GM18505 (cell line): ENCODE data around the gene TMPRSS11A.

ENCODE experiments used
- ATAC-seq: cut with Tn5 transposase; IDR thresholded peaks from one replicate; pipeline ENCODE4 v1.9.1; 2021; ENCODE audit not compliant: unreplicated experiment
- POLR2A ChIP-seq: IDR thresholded peaks from 4 replicates; pipeline ENCODE4 v1.6.1; 2011; ENCODE audit warnings: borderline replicate concordance; ENCODE audit not compliant: insufficient read depth, insufficient read length; ENCODE audit errors: extremely low read depth

Gene TMPRSS11A

GRCh38 chr4:67933038-67933437 lies 30.3 kb downstream of the TMPRSS11A start:
- no peak for TF ChIP-seq POLR2A
- no peak for ATAC-seq

- ATAC-seq = no peak
- no peak for TF ChIP-seq POLR2A
Observed at GRCh38 chr4:67931256-67931655, 32.0 kb downstream of the TMPRSS11A start.

DNA sequence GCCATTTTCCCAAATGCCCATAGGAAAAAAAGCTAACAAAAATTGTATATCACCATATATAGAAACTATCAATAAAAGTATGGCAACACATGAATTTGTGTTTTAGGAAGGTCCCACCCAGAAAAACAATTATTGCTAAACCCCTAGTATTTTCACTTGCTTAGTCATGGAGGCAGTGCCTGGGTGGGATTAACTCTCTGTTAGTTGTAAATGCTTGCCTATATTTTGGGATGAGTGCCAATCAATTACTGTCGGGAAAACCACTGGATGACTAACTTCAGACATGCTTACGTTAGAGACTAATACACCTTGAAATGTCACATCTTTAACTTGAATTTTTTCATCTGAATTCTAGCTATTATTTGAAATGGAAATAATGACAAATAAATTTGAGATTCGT lies 33.9 kb downstream of the TMPRSS11A start:
- no peak for ATAC-seq
- TF ChIP-seq POLR2A = no peak

DNA sequence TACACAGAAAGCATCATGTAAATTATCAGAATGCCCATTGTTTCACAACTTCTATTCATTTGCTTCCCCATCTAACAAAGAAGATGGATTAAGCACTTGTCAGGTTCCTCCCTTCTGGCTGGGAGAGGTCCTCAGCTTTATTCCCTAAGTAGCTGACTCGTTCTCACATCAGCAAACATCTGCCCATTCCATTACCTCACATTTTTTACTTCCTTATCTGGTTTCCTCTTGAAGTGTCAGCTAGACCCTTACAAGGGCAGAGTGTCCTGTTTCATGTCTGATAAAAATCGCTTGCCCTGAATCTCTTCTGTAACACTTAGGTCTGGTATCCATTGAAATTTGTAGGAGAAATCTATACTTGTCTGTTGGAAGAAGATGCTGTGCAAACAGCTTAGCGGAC lies 34.7 kb downstream of the TMPRSS11A start:
- no peak for ATAC-seq

DNA sequence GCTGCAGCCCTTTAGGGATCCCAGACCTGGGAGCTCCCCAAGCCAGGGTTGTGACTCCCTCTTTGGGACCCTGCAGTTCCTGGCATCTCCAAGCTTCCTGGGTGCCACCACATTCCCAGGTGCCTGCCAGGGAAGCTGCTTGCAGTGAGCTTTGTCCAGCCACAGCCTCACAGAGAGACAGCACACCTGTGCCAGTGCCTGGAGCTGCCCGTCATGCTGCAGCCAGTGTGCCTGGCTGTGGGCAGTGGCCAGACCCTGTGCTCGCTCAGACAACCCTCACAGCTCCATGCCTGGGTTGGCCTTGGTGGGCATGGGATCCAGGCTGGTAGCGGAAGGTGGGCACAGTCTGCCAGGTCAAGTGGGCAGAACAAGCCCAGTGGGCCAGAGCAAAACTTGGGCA lies 36.0 kb downstream of the TMPRSS11A start:
- no peak for ATAC-seq

More for the DNA sequence above, 34.7 kb downstream of the TMPRSS11A start:
- TF ChIP-seq POLR2A = no peak

GRCh38 chr4:67926485-67926884 lies 36.8 kb downstream of the TMPRSS11A start:
- no peak for ATAC-seq

More for the DNA sequence above, 36.0 kb downstream of the TMPRSS11A start:
- TF ChIP-seq POLR2A = no peak

DNA sequence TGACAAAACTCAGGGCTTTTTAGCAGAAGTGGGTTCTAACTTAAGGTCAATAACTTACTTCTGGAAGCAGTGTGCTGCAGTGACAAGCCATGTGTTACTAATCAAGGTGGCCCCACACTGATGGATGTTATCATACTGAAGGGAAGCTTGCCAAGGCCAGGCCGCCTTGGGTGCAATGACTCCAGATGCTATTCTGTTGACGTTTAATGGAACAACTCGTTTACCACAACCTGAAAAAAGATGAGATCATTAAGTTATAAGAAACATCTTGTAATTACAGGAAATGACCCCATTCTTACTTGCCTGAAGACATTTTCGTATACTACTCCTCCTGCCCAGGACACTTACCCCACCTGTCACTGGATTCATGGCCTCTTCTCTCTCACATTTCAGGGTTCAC lies 40.6 kb downstream of the TMPRSS11A start:
- TF ChIP-seq POLR2A = no peak
- ATAC-seq = no peak

More at GRCh38 chr4:67926485-67926884, 36.8 kb downstream of the TMPRSS11A start:
- TF ChIP-seq POLR2A = no peak

- no peak for ATAC-seq
- TF ChIP-seq POLR2A = no peak
Observed at GRCh38 chr4:67918428-67918827, 44.9 kb downstream of the TMPRSS11A start.

DNA sequence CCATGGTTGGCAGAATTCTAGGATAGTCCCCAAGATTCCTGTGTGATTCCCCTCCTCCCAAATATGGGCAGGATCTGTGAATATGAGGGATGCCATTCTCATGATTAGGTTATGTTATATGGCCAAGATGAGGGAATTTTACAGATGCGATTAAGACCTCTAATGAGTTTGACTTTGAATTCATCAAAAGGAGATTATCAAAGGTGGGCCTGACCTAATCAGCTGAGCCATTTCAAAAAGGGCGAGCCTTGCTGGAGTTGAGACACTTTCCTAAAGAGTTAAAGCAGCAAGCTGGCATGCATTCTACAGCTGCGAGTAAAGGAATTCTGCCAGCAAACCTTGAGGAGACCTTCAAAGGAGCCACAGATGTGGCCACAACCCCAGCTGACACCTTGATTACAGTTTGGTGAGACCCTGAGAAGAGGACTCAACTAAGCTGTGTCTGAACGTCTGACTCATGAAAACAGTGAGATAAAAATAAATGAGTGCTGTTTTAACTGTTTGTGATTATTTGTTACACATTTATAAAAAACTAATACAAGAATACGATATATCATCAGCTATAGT lies 47.8 kb downstream of the TMPRSS11A start:
- ATAC-seq = no peak
- TF ChIP-seq POLR2A = no peak

DNA sequence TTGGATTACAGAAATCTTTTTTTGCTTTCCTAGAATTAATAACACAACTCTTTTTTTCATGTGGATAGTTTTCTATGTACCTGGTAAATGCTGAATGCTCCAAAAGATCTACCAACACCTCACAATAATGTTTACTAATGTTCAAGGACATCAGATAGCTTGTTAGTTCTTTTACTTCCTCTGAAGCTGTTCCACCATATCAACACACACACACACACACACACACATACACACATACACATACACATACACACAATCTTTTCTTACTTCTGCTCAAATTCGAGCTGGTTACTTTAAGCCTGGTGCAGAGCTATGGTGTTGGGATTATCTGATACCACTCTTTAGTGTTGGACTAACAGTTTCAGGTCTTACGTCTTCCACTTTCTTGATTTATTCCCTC lies 51.2 kb downstream of the TMPRSS11A start:
- no peak for TF ChIP-seq POLR2A
- no peak for ATAC-seq

GRCh38 chr4:67911638-67912037 lies 51.7 kb downstream of the TMPRSS11A start:
- no peak for ATAC-seq
- no peak for TF ChIP-seq POLR2A

DNA sequence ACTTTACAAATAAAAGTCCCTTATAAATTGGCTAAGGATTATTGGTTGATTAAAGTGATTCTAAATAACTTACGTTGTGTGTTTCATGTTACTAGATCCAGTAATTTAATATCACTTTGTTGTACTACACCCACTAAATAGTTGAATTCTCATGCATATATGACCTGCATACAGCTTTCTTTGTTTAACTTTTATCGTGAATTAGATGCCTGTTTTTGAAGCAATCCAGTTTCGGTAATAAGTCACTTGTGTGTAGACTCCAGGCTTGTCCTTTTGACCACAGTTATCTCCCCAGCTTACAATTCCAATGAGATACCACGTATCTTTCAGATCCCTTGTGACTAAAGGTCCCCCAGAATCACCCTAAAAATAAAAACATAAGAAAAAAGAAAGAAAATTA lies 52.2 kb downstream of the TMPRSS11A start:
- no peak for TF ChIP-seq POLR2A
- no peak for ATAC-seq

GRCh38 chr4:67910585-67910905 lies 52.7 kb downstream of the TMPRSS11A start:
- no peak for TF ChIP-seq POLR2A
- ATAC-seq = no peak

- no peak for ATAC-seq
- TF ChIP-seq POLR2A = no peak
Observed at GRCh38 chr4:67909905-67910584, 53.2 kb downstream of the TMPRSS11A start.
